Adrenal gland (tissue), 5 donors: ENCODE data around the gene MIEN1.

Source experiments
- CTCF ChIP-seq, 6 experiments: fragments of 450-650 bp in 4 of 6; fragments of 200-600 bp in 2 of 6; sonication (generic) in 1 of 6; IDR thresholded peaks; 1 replicate in 5 of 6; 2 replicates in 1 of 6; pipeline versions ENCODE4 v1.5.1 to v1.8.0; 2016 to 2021; ENCODE audit warnings: antibody characterized with exemption in 6 of 6, mild to moderate bottlenecking in 2 of 6, moderate library complexity in 1 of 6
- POLR2A ChIP-seq, 2 donors: fragments of 450-650 bp; IDR thresholded peaks; one replicate each; pipeline ENCODE4 v1.6.1; 2017; ENCODE audit warnings: antibody characterized with exemption in 2 of 2, mild to moderate bottlenecking in 2 of 2, moderate library complexity in 1 of 2
- donor health status: DM: no; HTN: no; CAD: no.

- TF ChIP-seq POLR2A (IDR thresholded peaks at IDR 0.05), result peak; percentile 44 to 71
- peak; percentile 57 to 91 (median 82) for TF ChIP-seq CTCF (IDR thresholded peaks at IDR 0.05)
Measured at GRCh38 chr17:39730095-39730921, at the start of gene MIEN1.
